H9 (cell line): ENCODE data around the gene NKAPD1. TPM values are rescaled to one million over a fixed set of nuclear protein-coding genes. Genes with fewer than 3 reads are reported as not detected.

Experiments used
- DNase-seq: peaks from one replicate; pipeline ENCODE4 v3.0.0-alpha.2; 2017
- H2AFZ ChIP-seq: one replicate; pipeline ENCODE4 v1.6.1; 2013; ENCODE audit warnings: mild to moderate bottlenecking, low read length, control low read depth, moderate library complexity
- H2AK5ac ChIP-seq: 2 replicates; pipeline ENCODE4 v1.6.1; 2013; ENCODE audit warnings: low read length, control low read depth, mixed read lengths; ENCODE audit not compliant: insufficient read length
- H2BK120ac ChIP-seq: one replicate; pipeline ENCODE4 v1.6.1; 2013; ENCODE audit warnings: low read depth, mild to moderate bottlenecking, low read length, control low read depth, inconsistent platforms; ENCODE audit not compliant: poor library complexity, severe bottlenecking
- H2BK12ac ChIP-seq: 2 replicates; pipeline ENCODE4 v1.6.1; 2013; ENCODE audit warnings: low read length, control low read depth, mixed read lengths, low read depth; ENCODE audit not compliant: insufficient read length
- H2BK15ac ChIP-seq: 2 replicates; pipeline ENCODE4 v1.6.1; 2013; ENCODE audit warnings: low read depth, low read length, control low read depth
- H2BK20ac ChIP-seq: one replicate; pipeline ENCODE4 v1.6.1; 2013; ENCODE audit warnings: low read depth, mild to moderate bottlenecking, low read length, control low read depth, inconsistent platforms; ENCODE audit not compliant: poor library complexity, severe bottlenecking
- H2BK5ac ChIP-seq: 2 replicates; pipeline ENCODE4 v1.6.1; 2013; ENCODE audit warnings: low read length, control low read depth, mixed read lengths; ENCODE audit not compliant: insufficient read length
- H3K14ac ChIP-seq: 2 replicates; pipeline ENCODE4 v1.6.1; 2013; ENCODE audit warnings: low read length, control low read depth; ENCODE audit not compliant: insufficient read depth
- H3K18ac ChIP-seq: 2 replicates; pipeline ENCODE4 v1.6.1; 2013; ENCODE audit warnings: low read depth, mild to moderate bottlenecking, mixed read lengths, low read length, control low read depth; ENCODE audit not compliant: insufficient read length
- H3K23ac ChIP-seq: 2 replicates; pipeline ENCODE4 v1.6.1; 2013; ENCODE audit warnings: low read length, control low read depth, mixed read lengths, low read depth; ENCODE audit not compliant: insufficient read length
- H3K23me2 ChIP-seq: 2 replicates; pipeline ENCODE4 v1.6.1; 2013; ENCODE audit warnings: low read depth, mild to moderate bottlenecking, mixed read lengths, low read length, control low read depth; ENCODE audit not compliant: insufficient read length, poor library complexity, severe bottlenecking
- H3K27ac ChIP-seq: 2 replicates; pipeline ENCODE4 v1.5.1; 2013; ENCODE audit warnings: low read length, control low read depth, mixed read lengths, low read depth; ENCODE audit not compliant: insufficient read length
- H3K27me3 ChIP-seq: 2 replicates; pipeline ENCODE4 v1.6.1; 2013; ENCODE audit warnings: low read length, control low read depth, inconsistent platforms; ENCODE audit not compliant: insufficient read depth
- H3K4ac ChIP-seq: 2 replicates; pipeline ENCODE4 v1.6.1; 2013; ENCODE audit warnings: low read depth, mild to moderate bottlenecking, control low read depth, inconsistent platforms, low read length, moderate library complexity
- H3K4me1 ChIP-seq: 2 replicates; pipeline ENCODE4 v1.6.1; 2013; ENCODE audit warnings: low read length, control low read depth, inconsistent platforms; ENCODE audit not compliant: insufficient read depth
- H3K4me2 ChIP-seq: 2 replicates; pipeline ENCODE4 v1.6.1; 2013; ENCODE audit warnings: low read length, control low read depth, mixed read lengths; ENCODE audit not compliant: insufficient read length, insufficient read depth
- H3K56ac ChIP-seq: 2 replicates; pipeline ENCODE4 v1.6.1; 2013; ENCODE audit warnings: low read depth, mild to moderate bottlenecking, mixed read lengths, low read length, control low read depth; ENCODE audit not compliant: insufficient read length
- H3K79me1 ChIP-seq: 2 replicates; pipeline ENCODE4 v1.6.1; 2013; ENCODE audit warnings: low read depth, mild to moderate bottlenecking, moderate library complexity, low read length, control low read depth, inconsistent platforms; ENCODE audit not compliant: insufficient read depth, poor library complexity, severe bottlenecking
- H3K79me2 ChIP-seq: 2 replicates; pipeline ENCODE4 v1.6.1; 2013; ENCODE audit warnings: low read length, control low read depth, inconsistent platforms; ENCODE audit not compliant: insufficient read depth
- H3K9ac ChIP-seq: 2 replicates; pipeline ENCODE4 v1.6.1; 2013; ENCODE audit warnings: low read length, control low read depth, mixed read lengths; ENCODE audit not compliant: insufficient read length; ENCODE audit errors: extremely low read depth
- H3K9me3 ChIP-seq: one replicate; pipeline ENCODE4 v1.6.1; 2013; ENCODE audit warnings: low read depth, low read length, inconsistent platforms; ENCODE audit not compliant: control insufficient read depth
- H3T11ph ChIP-seq: one replicate; pipeline ENCODE4 v1.6.1; 2013; ENCODE audit warnings: mild to moderate bottlenecking, low read length, control low read depth, inconsistent platforms
- H4K20me1 ChIP-seq: one replicate; pipeline ENCODE4 v1.6.1; 2013; ENCODE audit not compliant: control insufficient read depth, insufficient read length, insufficient read depth
- H4K5ac ChIP-seq: 2 replicates; pipeline ENCODE4 v1.6.1; 2013; ENCODE audit warnings: low read depth, mild to moderate bottlenecking, mixed read lengths, low read length, control low read depth; ENCODE audit not compliant: insufficient read length
- H4K8ac ChIP-seq: replicated peaks from 2 replicates; pipeline ENCODE4 v1.6.1; 2013; ENCODE audit warnings: low read length, control low read depth, mixed read lengths, low read depth; ENCODE audit not compliant: insufficient read length
- H4K91ac ChIP-seq: 2 replicates; pipeline ENCODE4 v1.6.1; 2013; ENCODE audit warnings: low read depth, mild to moderate bottlenecking, moderate library complexity, mixed read lengths, low read length, control low read depth; ENCODE audit not compliant: insufficient read length
- H3K27ac Mint-ChIP-seq, 3 experiments: 2 replicates in 2 of 3; 3 replicates in 1 of 3; pipeline ENCODE4 v1.8.0; 2020 to 2021; ENCODE audit warnings: mixed read lengths in 3 of 3, mild to moderate bottlenecking in 1 of 3, moderate library complexity in 1 of 3
- H3K27me3 Mint-ChIP-seq: 2 replicates; pipeline ENCODE4 v1.8.0; 2021; ENCODE audit warnings: low read depth, mild to moderate bottlenecking, moderate library complexity, mixed read lengths
- H3K36me3 Mint-ChIP-seq, 3 experiments: 2 replicates in 2 of 3; 3 replicates in 1 of 3; pipeline ENCODE4 v1.8.0; 2020 to 2021; ENCODE audit warnings: low read depth in 3 of 3, mixed read lengths in 3 of 3; ENCODE audit not compliant: insufficient read depth in 1 of 3
- H3K4me1 Mint-ChIP-seq, 2 experiments: 2 replicates each; pipeline ENCODE4 v1.8.0; 2020; ENCODE audit warnings: mixed read lengths in 2 of 2
- H3K4me3 Mint-ChIP-seq, 2 experiments: 2 replicates in 1 of 2; 3 replicates in 1 of 2; pipeline ENCODE4 v1.8.0; 2020 to 2021; ENCODE audit warnings: mild to moderate bottlenecking in 2 of 2, mixed read lengths in 2 of 2, moderate library complexity in 1 of 2
- H3K9me3 Mint-ChIP-seq, 2 experiments: 2 replicates in 1 of 2; 3 replicates in 1 of 2; pipeline ENCODE4 v1.8.0; 2020; ENCODE audit warnings: mild to moderate bottlenecking in 2 of 2, mixed read lengths in 2 of 2, moderate library complexity in 1 of 2
- CTCF ChIP-seq: fragments of 200-600 bp; sonication (generic); conservative IDR thresholded peaks from 3 replicates; pipeline ENCODE4 v1.8.0; 2021; ENCODE audit warnings: antibody characterized with exemption, mild to moderate bottlenecking
- WGBS: extraction: QIAGEN DNeasy Blood & Tissue Kit; methylation state at CpG from one replicate; pipeline ENCODE4 v1.1.7; 2013; ENCODE audit warnings: missing lambda C conversion rate, low lambda C conversion rate, mixed read lengths; ENCODE audit not compliant: insufficient read length; ENCODE audit errors: extremely low coverage; 5-methylcytosine and 5-hydroxymethylcytosine counted together
- total RNA-seq: library from RNA; stranded (reverse); gene quantifications from 2 replicates; pipeline ENCODE4 v1.2.1, GENCODE V29; 2021

The NKAPD1 gene
- total RNA-seq, 1 experiment from 2014 or later: 25.9 TPM

- no peak for TF ChIP-seq CTCF
- WGBS: no CpG with 5 or more reads among the region's 3 CpGs
- H2BK120ac ChIP-seq: no peak overlapping the region
- no peaks in the 10 kb centered on the region for H3K9me3 Mint-ChIP-seq
- no peak overlapping the region for H3K56ac ChIP-seq
- H3K4me1 ChIP-seq: no peaks in the 10 kb centered on the region
- no peak overlapping the region for H3K27ac ChIP-seq
- H4K5ac ChIP-seq: no peak overlapping the region
- no peak overlapping the region for H2AK5ac ChIP-seq
- no peak overlapping the region for H3K23ac ChIP-seq
- no peak overlapping the region for H3K4me3 Mint-ChIP-seq
- no peak overlapping the region for H4K8ac ChIP-seq
- no peak for DNase-seq
- no peaks in the 10 kb centered on the region for H4K20me1 ChIP-seq
- H2AFZ ChIP-seq: no peak overlapping the region
- no peak overlapping the region for H3K4ac ChIP-seq
- H2BK20ac ChIP-seq: no peak overlapping the region
- H3K79me2 ChIP-seq: no peaks in the 10 kb centered on the region
- no peak overlapping the region; a peak in 1 of 7 replicates for H3K27ac Mint-ChIP-seq
- no peaks in the 10 kb centered on the region for H3K23me2 ChIP-seq
- no peak overlapping the region for H4K91ac ChIP-seq
- H3K4me1 Mint-ChIP-seq: no peaks in the 10 kb centered on the region; a peak in 1 of 4 replicates
- no peaks in the 10 kb centered on the region for H3K27me3 Mint-ChIP-seq
- no peak overlapping the region for H2BK15ac ChIP-seq
- H3K4me2 ChIP-seq: no peak overlapping the region
- no peak overlapping the region for H3K14ac ChIP-seq
- no peak overlapping the region for H3T11ph ChIP-seq
- H3K9me3 ChIP-seq: no peaks in the 10 kb centered on the region
- no peak overlapping the region for H3K9ac ChIP-seq
- H3K27me3 ChIP-seq: no peaks in the 10 kb centered on the region
- H2BK5ac ChIP-seq: no peak overlapping the region
- H2BK12ac ChIP-seq: no peak overlapping the region
- no peaks in the 10 kb centered on the region for H3K36me3 Mint-ChIP-seq
- H3K79me1 ChIP-seq: no peaks in the 10 kb centered on the region
- H3K18ac ChIP-seq: no peak overlapping the region
These were observed 54.5 kb downstream of the NKAPD1 start for GRCh38 chr11:112128483-112129121.
